Stimulated activated CD8-positive, alpha-beta memory T cell treated with anti-CD3 and anti-CD28 coated beads, Interleukin-2, amount 100 ng/mL, for 1 hour (primary cell): Measurements from ENCODE around the gene KLHL7.
"Not testable (repeated sequence)": the region's sequence is repeated elsewhere in the genome, so short reads cannot be mapped to it uniquely, and the experiment has no call there.

Experiments used
- DNase-seq, 2 donors: peaks; one replicate each; pipeline ENCODE4 v3.0.0-alpha.2; 2020; ENCODE audit warnings: low read depth in 2 of 2

Gene KLHL7

GRCh38 chr7:23107781-23108180 lies 2.2 kb downstream of the KLHL7 start:
- no peak for DNase-seq

GRCh38 chr7:23108995-23109394 lies 3.4 kb downstream of the KLHL7 start:
- DNase-seq: no peak

- DNase-seq: no peak
These were observed 3.9 kb downstream of the KLHL7 start for GRCh38 chr7:23109470-23109869.

GRCh38 chr7:23114896-23115295 lies 9.3 kb downstream of the KLHL7 start:
- DNase-seq: no peak

GRCh38 chr7:23115991-23116390 lies 10.4 kb downstream of the KLHL7 start:
- no peak for DNase-seq

GRCh38 chr7:23117841-23118240 lies 12.3 kb downstream of the KLHL7 start:
- no peak for DNase-seq

- DNase-seq: no peak
These were observed 14.5 kb downstream of the KLHL7 start for GRCh38 chr7:23120106-23120505.

GRCh38 chr7:23121165-23121564 lies 15.6 kb downstream of the KLHL7 start:
- no peak for DNase-seq

- DNase-seq: no peak
These were observed 17.4 kb downstream of the KLHL7 start for GRCh38 chr7:23123007-23123406.

- no peak for DNase-seq
These were observed 17.9 kb downstream of the KLHL7 start for GRCh38 chr7:23123465-23123864.

GRCh38 chr7:23129036-23129435 lies 23.5 kb downstream of the KLHL7 start:
- no peak for DNase-seq

GRCh38 chr7:23131799-23132198 lies 26.2 kb downstream of the KLHL7 start:
- not testable (repeated sequence) for DNase-seq

- no peak for DNase-seq
These were observed 28.2 kb downstream of the KLHL7 start for GRCh38 chr7:23133797-23134196.

- no peak for DNase-seq
These were observed 30.2 kb downstream of the KLHL7 start for GRCh38 chr7:23135755-23136154.

GRCh38 chr7:23136216-23136615 lies 30.6 kb downstream of the KLHL7 start:
- no peak for DNase-seq

- no peak for DNase-seq
These were observed 52.1 kb downstream of the KLHL7 start for GRCh38 chr7:23157679-23158078.

- DNase-seq: no peak
These were observed 53.0 kb downstream of the KLHL7 start for GRCh38 chr7:23158546-23158945.

GRCh38 chr7:23161482-23161881 lies 55.9 kb downstream of the KLHL7 start:
- no peak for DNase-seq

- no peak for DNase-seq
These were observed 59.3 kb downstream of the KLHL7 start for GRCh38 chr7:23164846-23165245.

GRCh38 chr7:23165316-23165715 lies 59.7 kb downstream of the KLHL7 start:
- no peak for DNase-seq

- DNase-seq: no peak
These were observed 62.1 kb downstream of the KLHL7 start for GRCh38 chr7:23167691-23168090.

GRCh38 chr7:23168111-23168885 lies 62.7 kb downstream of the KLHL7 start:
- DNase-seq: no peak

GRCh38 chr7:23175938-23176337 lies 70.4 kb downstream of the KLHL7 start:
- no peak for DNase-seq
